ENCODE measurements around the gene PDE1A.

PDE1A gene

GRCh38 chr2:182426918-182427240 is at the start of gene PDE1A:
PDE1A (minus strand) TSS chr2:182427036.
- DNase-seq = no peak

GRCh38 chr2:182473635-182474034 is 46.8 kb upstream of the PDE1A start:
- DNase-seq = no peak

DNA sequence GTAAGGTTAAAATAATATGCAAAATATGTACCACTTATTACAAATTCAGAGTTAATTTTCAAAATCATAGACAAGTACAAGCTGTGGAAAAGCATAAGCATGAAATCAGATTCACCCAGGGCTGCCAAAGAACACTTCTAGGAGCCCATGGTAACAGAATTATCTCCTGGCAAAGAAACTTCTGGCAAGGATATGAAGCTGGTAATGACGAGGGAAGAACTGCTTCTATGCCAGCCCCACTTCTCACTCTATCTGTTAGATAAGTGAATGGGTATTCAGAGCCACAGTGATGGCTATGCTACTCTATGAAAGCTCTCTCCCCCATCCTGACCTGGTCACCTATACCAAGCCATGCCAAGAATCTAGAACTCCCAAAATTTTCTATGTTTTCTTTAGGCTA is 36.9 kb upstream of the PDE1A start:
- no peak for DNase-seq

DNA sequence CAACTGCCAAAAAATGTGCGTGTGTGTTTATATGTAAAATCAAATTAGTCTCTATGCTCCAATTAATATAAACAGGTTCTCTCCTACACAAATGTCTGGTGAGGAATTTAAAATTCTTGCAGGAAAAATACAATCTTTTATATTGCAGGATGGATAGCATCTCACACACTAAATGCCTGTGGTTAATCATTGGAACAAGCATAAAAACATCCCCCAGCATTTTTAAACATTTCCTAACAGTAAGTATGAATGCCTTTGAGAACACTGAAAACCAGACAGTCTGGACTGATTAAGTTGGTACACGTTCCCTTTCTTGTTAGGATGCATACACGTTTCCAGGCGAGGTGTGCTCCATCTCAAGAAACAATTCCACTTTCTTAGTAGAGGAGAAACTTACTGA is 29.9 kb upstream of the PDE1A start:
- no peak for DNase-seq

DNA sequence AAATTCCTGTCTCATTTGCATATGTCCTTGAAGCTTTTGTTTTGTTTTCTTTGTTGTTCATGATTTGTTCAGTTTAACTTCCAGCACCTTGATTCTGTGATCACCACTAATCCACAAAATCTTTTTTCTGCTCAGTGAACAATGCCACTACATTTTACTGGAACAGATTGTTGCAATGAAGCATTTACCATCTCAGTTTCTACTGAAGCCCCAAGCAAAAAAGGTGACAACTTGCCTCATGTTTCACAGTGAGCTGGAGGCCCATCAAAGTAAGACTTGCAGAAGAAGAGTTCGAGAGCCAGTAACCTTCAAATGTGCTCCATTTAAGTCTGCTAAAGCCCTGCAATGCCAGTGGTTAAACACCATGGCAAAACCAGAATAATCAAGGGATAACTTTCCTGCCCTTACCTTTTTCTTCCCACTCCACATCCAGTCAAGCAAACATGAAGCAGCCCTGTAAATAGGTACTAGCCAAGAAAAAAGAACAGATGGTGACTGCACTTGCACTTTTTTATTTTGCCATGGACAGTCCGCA is 25.7 kb upstream of the PDE1A start:
- DNase-seq = no peak

DNA sequence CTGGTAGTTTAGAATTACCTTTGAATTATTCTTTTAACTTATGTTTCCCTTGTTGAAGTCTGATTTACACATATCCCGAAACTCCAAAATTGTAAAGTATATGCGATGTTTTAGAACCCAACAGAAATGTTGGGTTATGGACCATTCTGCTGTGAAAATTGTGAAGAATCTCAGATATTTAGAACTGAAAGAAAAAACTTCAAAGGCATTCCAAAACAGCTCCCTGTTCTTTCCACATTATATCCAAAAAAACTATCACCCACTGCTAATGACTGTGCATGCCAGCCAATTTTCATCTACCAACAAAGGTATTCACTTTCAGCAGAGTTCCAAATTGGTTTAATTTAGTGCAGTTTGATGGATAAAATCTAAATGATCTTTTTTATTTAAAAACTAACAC is 21.5 kb upstream of the PDE1A start:
- DNase-seq = no peak

- no peak for DNase-seq
Measured at GRCh38 chr2:182447863-182448262, 21.0 kb upstream of the PDE1A start.

DNA sequence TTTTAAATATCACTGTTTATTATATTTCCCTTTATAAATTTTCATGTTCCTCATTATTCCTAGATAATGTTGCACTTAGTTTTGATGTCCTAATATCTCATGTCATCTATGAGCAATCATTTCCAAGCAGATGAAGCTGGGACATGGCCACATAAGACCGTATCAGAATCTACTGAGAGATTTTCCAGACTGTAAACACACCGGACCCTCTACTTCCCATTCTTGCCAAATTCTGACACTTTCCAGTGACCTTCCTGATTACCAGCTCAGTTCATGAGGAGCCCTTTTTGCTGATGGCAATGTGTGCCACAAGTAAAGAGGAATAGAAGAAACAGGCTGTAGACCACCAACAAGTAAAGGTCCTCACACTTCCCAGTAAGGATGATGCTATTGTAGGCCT is 20.3 kb upstream of the PDE1A start:
- DNase-seq = no peak

GRCh38 chr2:182446087-182446486 is 19.3 kb upstream of the PDE1A start:
- no peak for DNase-seq

- no peak for DNase-seq
Measured at GRCh38 chr2:182445391-182445965, 18.6 kb upstream of the PDE1A start.

DNA sequence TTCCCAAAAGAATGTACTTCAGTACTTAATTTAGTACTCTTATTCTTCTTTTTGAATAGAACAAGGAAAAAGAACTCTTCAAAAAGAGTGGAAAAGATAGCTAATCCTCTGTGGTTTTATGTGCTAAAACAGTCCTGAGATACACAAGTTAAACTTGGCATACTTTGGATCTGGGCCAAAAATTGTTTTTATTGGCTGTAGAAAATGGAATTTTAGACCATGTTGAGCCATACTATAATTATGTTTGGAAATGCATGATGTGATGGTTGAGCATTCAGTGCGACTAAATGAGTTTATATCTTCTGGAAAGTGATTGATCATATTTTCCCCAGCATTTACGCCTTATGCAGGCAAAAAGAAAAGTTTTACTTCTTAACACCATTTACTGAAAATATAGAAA is 18.0 kb upstream of the PDE1A start:
- DNase-seq = no peak

DNA sequence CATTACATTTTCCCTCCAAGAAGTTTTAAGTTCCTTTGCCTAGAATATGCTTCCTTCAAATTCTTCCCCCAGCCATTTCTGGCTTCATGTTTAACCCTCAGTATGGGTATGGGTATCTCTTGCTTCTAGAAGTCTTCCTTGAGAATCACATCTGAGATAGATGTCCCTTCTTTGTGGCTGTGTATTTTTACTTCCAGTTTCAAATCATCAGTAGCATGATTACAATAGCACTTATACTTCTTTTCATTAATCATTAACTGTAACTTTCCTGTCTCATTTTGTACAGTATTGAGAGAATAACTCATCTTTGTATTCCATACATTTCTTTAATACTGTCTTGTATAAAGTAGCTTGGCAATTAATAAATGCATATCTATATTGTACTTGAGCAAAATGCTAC is 17.3 kb upstream of the PDE1A start:
- no peak for DNase-seq

DNA sequence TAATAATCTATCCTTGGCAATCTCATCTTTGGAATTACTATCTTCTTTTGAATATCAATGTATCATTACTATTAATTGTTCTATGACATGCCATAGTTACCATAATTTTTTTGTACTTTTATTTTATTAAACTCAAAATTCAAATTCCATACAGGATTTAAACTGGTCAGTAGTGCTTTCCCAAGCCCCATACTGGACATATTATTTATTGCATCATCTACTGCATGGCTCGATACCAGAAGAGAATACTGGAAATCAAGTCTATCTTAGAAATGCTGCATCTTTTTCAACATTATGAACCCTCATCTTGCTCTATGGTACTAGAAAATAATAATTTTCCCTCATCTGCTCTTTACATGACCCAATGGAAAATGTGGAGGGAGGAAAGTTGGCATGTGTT is 9.4 kb upstream of the PDE1A start:
- no peak for DNase-seq

DNA sequence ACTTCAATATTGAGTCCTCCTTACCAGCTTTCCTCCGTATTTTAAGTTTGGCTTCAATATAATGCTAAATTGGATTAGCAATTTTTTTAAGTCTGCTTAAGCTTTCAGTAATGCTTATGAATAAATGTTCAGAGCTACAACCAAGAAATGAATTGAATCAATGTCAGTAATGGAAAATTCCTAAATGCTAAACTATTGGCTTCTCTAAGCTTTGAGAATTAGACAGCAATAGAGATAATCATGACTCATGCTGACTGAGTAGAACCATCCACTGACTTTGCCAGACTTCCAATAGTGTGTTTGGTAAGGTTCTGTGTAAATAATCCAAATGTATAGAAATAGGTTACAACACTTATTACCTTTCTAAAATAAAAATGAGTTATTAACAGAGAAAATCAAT is 8.9 kb upstream of the PDE1A start:
- no peak for DNase-seq

GRCh38 chr2:182432051-182432450 is 5.2 kb upstream of the PDE1A start:
- DNase-seq = no peak

- DNase-seq = no peak
Measured at GRCh38 chr2:182428476-182428875, 1.6 kb upstream of the PDE1A start.

DNA sequence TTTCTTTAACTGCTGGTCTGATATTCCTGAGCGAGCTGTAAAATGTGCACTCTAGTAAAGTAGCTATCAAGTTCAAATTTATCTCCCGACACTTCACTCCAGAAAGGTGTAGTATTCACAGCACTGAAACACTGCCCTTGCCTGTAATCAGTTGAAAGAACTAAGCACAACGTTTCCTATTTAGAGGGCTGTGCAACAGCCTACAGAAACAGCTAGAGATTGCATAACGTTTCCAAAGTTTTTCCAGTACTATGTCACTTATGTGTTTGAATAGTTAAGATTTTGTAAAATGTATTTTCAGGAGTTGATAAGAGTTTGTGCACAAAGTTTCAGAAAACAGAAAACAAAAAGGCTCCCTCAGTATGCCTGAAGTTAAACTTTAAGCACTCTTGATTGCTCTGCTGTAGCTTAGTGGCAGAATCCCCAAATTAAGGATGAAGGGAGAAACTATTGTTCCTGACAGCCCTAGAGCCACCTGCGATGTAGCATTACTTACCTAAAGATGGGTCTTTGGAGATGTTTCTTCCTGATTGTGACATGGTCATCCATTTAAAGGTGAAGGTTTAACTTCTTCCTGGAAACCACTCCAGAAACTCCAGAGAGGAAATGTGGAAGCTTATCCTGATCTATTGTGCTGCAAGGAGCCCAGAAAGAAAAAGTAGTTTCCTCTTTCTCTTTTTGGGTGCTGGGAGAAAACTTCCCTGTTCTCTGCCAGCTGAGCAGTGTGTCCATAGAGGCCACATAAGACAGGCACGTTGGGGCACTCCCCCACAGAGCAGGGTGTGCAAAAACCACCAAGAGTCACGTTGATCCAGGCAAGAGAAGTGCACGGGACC is 536 bp downstream of the PDE1A start:
- DNase-seq = no peak

GRCh38 chr2:182422864-182423263 is 4.0 kb downstream of the PDE1A start:
- DNase-seq = no peak

DNA sequence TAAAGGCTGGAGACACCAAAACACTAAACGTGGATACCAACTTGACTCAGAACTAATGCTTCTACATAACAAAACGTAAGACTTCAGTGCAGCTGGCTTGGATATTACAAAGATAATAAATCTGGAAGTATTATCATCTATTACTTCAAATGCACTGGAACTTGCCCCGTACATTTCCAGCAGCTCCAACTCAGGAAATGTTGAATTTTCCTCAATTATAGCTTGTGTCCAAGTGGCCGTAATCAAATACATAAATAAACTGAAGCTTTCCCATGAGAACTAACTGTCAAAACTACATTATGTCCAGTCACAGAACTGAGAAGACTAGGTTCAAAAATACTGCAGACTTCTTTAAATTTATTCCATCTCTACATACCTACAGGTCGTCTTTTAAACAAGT is 6.2 kb downstream of the PDE1A start:
- DNase-seq = no peak

- no peak for DNase-seq
Measured at GRCh38 chr2:182416861-182417260, 10.0 kb downstream of the PDE1A start.

DNA sequence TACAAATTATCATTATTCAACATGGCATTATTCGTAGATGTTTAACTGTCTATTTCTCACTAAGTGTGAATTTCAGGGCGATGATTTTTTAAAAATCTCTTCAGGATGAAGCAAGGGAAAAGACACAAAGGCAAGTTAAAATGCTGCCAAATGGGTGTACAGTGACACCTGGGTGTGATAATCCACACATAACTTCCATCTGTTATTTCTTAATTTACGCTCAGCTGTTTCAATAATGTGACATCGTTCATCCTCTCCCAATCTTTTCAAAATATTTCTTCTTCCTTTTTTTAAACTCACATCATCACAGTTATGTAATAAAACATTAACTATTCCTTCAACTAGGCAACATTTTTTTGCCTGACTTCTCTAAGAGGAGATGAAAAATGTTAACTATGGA is 10.6 kb downstream of the PDE1A start:
- no peak for DNase-seq

DNA sequence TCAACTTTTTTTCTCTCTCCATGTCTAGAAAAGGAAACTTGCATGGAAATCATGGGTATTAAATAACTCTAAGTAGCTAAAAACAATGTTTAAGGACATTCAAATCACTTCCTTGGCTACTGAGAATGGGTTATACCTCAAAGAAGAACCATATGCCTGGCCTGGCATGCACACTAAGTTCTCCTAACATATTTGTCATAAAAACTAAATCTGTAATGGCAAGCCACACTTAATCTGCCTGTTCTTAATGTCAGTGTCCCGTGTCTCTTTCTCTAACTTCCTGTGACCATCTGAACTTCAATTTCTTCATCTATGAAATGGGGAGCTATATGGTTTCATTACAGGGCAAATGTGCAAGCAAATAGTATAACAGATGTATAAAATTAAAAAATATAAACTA is 11.1 kb downstream of the PDE1A start:
- no peak for DNase-seq

DNA sequence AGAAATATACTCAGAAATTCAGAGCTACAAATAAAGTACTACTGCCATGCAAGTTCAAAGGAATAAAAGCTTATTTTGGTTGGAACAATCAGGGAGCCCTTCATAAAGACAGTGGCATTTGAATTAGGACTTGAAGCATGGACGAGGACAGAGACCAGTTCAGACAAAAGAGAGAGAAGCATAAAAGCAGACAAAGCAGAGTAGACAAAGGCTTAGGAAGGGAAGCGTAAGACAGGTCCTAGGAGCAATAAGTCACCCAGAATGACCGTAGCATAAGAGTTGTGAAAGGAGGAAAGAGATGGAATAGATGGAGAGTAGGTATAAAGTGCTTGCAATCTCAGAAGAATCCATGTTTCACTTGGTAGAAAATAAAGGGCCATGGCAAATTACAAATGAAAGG is 14.0 kb downstream of the PDE1A start:
- DNase-seq = no peak

- DNase-seq = no peak
Measured at GRCh38 chr2:182410120-182410519, 16.7 kb downstream of the PDE1A start.

- DNase-seq = no peak
Measured at GRCh38 chr2:182406221-182406620, 20.6 kb downstream of the PDE1A start.

All from hematopoietic multipotent progenitor cell treated with erythropoietin and hydrocortisone succinate and interleukin-3 and kit ligand, for 8 days (in vitro differentiated cells).